HepG2 (cell line): ENCODE data around the gene TP53I3. TPM values are rescaled to one million over a fixed set of nuclear protein-coding genes. Genes with fewer than 3 reads are reported as not detected.
A peak's percentile ranks its signal among the peaks of the same experiment; 100 is the strongest.

Experiments
- ARNT ChIP-seq: fragments of 450-650 bp; IDR thresholded peaks from 2 replicates; pipeline ENCODE4 v1.6.1; 2017
- BCLAF1 ChIP-seq: fragments of 450-650 bp; IDR thresholded peaks from 2 replicates; pipeline ENCODE4 v1.6.1; 2017; ENCODE audit warnings: mild to moderate bottlenecking
- BORCS8-MEF2B ChIP-seq: sonication (generic); formaldehyde crosslinking; IDR thresholded peaks from 2 replicates; pipeline ENCODE4 v1.8.0; 2022; ENCODE audit warnings: mild to moderate bottlenecking, missing genetic modification reagents
- BRD4 ChIP-seq: sonication (generic); formaldehyde crosslinking; IDR thresholded peaks from 2 replicates; pipeline ENCODE4 v1.4.0; 2020; ENCODE audit warnings: missing genetic modification reagents
- CAMTA2 ChIP-seq: sonication (generic); formaldehyde crosslinking; IDR thresholded peaks from 2 replicates; pipeline ENCODE4 v1.4.0; 2020; ENCODE audit warnings: mild to moderate bottlenecking, missing genetic modification reagents, borderline replicate concordance
- CENPT ChIP-seq: sonication (generic); formaldehyde crosslinking; IDR thresholded peaks from 2 replicates; pipeline ENCODE4 v1.8.0; 2022; ENCODE audit warnings: low read depth, mild to moderate bottlenecking, moderate library complexity, missing genetic modification reagents
- CHCHD3 ChIP-seq: sonication (generic); formaldehyde crosslinking; IDR thresholded peaks from 2 replicates; pipeline ENCODE4 v1.8.0; 2022; ENCODE audit warnings: mild to moderate bottlenecking, missing genetic modification reagents, moderate library complexity
- FOXP4 ChIP-seq: sonication (generic); formaldehyde crosslinking; IDR thresholded peaks from 2 replicates; pipeline ENCODE4 v1.4.0; 2020; ENCODE audit warnings: missing genetic modification reagents
- MAFF ChIP-seq: IDR thresholded peaks from 2 replicates; pipeline ENCODE4 v1.6.1; 2011; ENCODE audit warnings: low read depth, low read length, improper control_type of control experiment
- MED13 ChIP-seq: sonication (generic); formaldehyde crosslinking; IDR thresholded peaks from 2 replicates; pipeline ENCODE4 v1.5.0; 2020; ENCODE audit warnings: missing genetic modification reagents
- NR2C2 ChIP-seq: sonication (generic); formaldehyde crosslinking; IDR thresholded peaks from 2 replicates; pipeline ENCODE4 v1.4.0; 2020; ENCODE audit warnings: missing genetic modification reagents, mild to moderate bottlenecking, moderate library complexity, borderline replicate concordance
- RNF2 ChIP-seq: fragments of 450-650 bp; conservative IDR thresholded peaks from 2 replicates; pipeline ENCODE4 v1.6.1; 2016; ENCODE audit warnings: low read depth
- SIN3B ChIP-seq: fragments of 150-350 bp; IDR thresholded peaks from 2 replicates; pipeline ENCODE4 v1.6.1; 2014; ENCODE audit warnings: low read length
- SMAD9 ChIP-seq: sonication (generic); formaldehyde crosslinking; IDR thresholded peaks from 2 replicates; pipeline ENCODE4 v1.5.1; 2020; ENCODE audit warnings: mild to moderate bottlenecking, missing genetic modification reagents
- SOX6 ChIP-seq, 2 experiments: fragments of 450-650 bp in 1 of 2; sonication (generic) in 1 of 2; formaldehyde crosslinking in 1 of 2; IDR thresholded peaks; 2 replicates each; pipeline versions ENCODE4 v1.4.0 to v1.6.1; 2017 to 2020; ENCODE audit warnings: antibody characterized with exemption in 1 of 2, mild to moderate bottlenecking in 1 of 2, missing genetic modification reagents in 1 of 2
- SUZ12 ChIP-seq: fragments of 150-350 bp; IDR thresholded peaks from 2 replicates; pipeline ENCODE4 v1.6.1; 2014; ENCODE audit warnings: low read depth, low read length
- ZFP1 ChIP-seq: IDR thresholded peaks from 2 replicates; pipeline ENCODE4 v1.6.1; 2016
- ZNF17 ChIP-seq: sonication (generic); formaldehyde crosslinking; IDR thresholded peaks from 2 replicates; pipeline ENCODE4 v1.5.0; 2020; ENCODE audit warnings: mild to moderate bottlenecking, missing genetic modification reagents
- ZNF501 ChIP-seq: sonication (generic); formaldehyde crosslinking; IDR thresholded peaks from 2 replicates; pipeline ENCODE4 v1.5.1; 2020; ENCODE audit warnings: mild to moderate bottlenecking, moderate library complexity, missing genetic modification reagents
- ZNF691 ChIP-seq: sonication (generic); formaldehyde crosslinking; IDR thresholded peaks from 2 replicates; pipeline ENCODE4 v1.4.0; 2020; ENCODE audit warnings: missing genetic modification reagents, low read depth, mild to moderate bottlenecking, borderline replicate concordance
- ZNF772 ChIP-seq: sonication (generic); formaldehyde crosslinking; IDR thresholded peaks from 2 replicates; pipeline ENCODE4 v1.5.0; 2020; ENCODE audit warnings: mild to moderate bottlenecking, missing genetic modification reagents
- ZNF776 ChIP-seq: sonication (generic); formaldehyde crosslinking; IDR thresholded peaks from 2 replicates; pipeline ENCODE4 v1.4.0; 2020; ENCODE audit warnings: mild to moderate bottlenecking, missing genetic modification reagents
- ZNF878 ChIP-seq: sonication (generic); formaldehyde crosslinking; IDR thresholded peaks from 2 replicates; pipeline ENCODE4 v1.8.1; 2023; ENCODE audit warnings: mild to moderate bottlenecking, missing genetic modification reagents, moderate library complexity
- ZSCAN22 ChIP-seq: sonication (generic); formaldehyde crosslinking; IDR thresholded peaks from 2 replicates; pipeline ENCODE4 v1.4.0; 2020; ENCODE audit warnings: mild to moderate bottlenecking, missing genetic modification reagents
- polyA plus RNA-seq, 8 experiments: library from polyadenylated mRNA; depleted of rRNA in 3 of 8; stranded (reverse) in 7 of 8; unstranded in 1 of 8; fragments of >200 nt; fragmentation: Illumina TruSeq in 4 of 8; extraction: Trizol in 4 of 8; gene quantifications; 2 replicates each; pipeline versions ENCODE4 v1.2.1 to v1.2.3, GENCODE V29; 2011 to 2016; ENCODE audit warnings: low read depth in 4 of 8, missing spikeins in 1 of 8, mixed read lengths in 1 of 8; ENCODE audit not compliant: insufficient read depth in 1 of 8
- total RNA-seq, 5 experiments: library from RNA; depleted of rRNA; stranded (reverse); fragments of >200 nt; fragmentation: Illumina TruSeq; extraction: Trizol; gene quantifications; 2 replicates each; pipeline ENCODE4 v1.2.3, GENCODE V29; 2016; ENCODE audit warnings: low read depth in 1 of 5

The TP53I3 gene
- total and polyA plus RNA-seq, 2 of the 13 experiments (the other 11 are each of a cell fraction or from before 2014, with no cell fraction given) = 25.0 to 44.1 TPM

- peak; percentile 99 for TF ChIP-seq ZNF501 (CRISPR knock-in tag)
- TF ChIP-seq NR2C2 (CRISPR knock-in tag) = peak; percentile 99
- TF ChIP-seq CENPT (CRISPR knock-in tag) = peak; percentile 74; the same call in 1 of the 2 replicates
- no peak for TF ChIP-seq RNF2
- TF ChIP-seq SIN3B = peak; percentile 90
- peak; percentile 67; the same call in 1 of the 2 replicates for TF ChIP-seq SMAD9
- peak; percentile 95 for TF ChIP-seq ZNF772 (CRISPR knock-in tag)
- TF ChIP-seq BRD4 (CRISPR knock-in tag) = no peak; the same call in none of the 2 replicates
- no peak for TF ChIP-seq SOX6 (IDR thresholded peaks at IDR 0.05)
- TF ChIP-seq SOX6 (CRISPR knock-in tag; IDR thresholded peaks at IDR 0.05) = peak; percentile 87
- no peak for TF ChIP-seq ZNF17 (CRISPR knock-in tag)
- no peak for TF ChIP-seq ARNT
- TF ChIP-seq MED13 = no peak
- TF ChIP-seq CHCHD3 = no peak
- TF ChIP-seq SUZ12 = no peak
- TF ChIP-seq FOXP4 = peak; percentile 82
- TF ChIP-seq BCLAF1 = no peak
- peak; percentile 92; the same call in 1 of the 2 replicates for TF ChIP-seq ZFP1 (CRISPR knock-in tag)
- TF ChIP-seq ZNF776 = peak; percentile 79; the same call in 1 of the 2 replicates
- no peak; the same call in none of the 2 replicates for TF ChIP-seq CAMTA2 (CRISPR knock-in tag)
- TF ChIP-seq ZNF878 (CRISPR knock-in tag) = no peak
- TF ChIP-seq ZSCAN22 = no peak; the same call in none of the 2 replicates
- peak; percentile 81 for TF ChIP-seq MAFF
- peak; percentile 99 for TF ChIP-seq ZNF691
- peak; percentile 98 for TF ChIP-seq BORCS8-MEF2B (CRISPR knock-in tag)
Observed at GRCh38 chr2:24075915-24076848, 8.5 kb downstream of the TP53I3 start, which contains the start of gene SF3B6 (continued).
